Renal cortex interstitium (tissue), 15 donors: ENCODE results near the gene RNU1-4. TPM values are rescaled to one million over a fixed set of nuclear protein-coding genes. Genes with fewer than 3 reads are reported as not detected.
"Not testable (repeated sequence)": the region's sequence is repeated elsewhere in the genome, so short reads cannot be mapped to it uniquely, and the experiment has no call there.

Source experiments
- DNase-seq, 11 donors: peaks; one replicate each; pipeline ENCODE4 v3.0.0-alpha.2; 2013; ENCODE audit warnings: low read depth in 9 of 11, low spot score in 4 of 11; ENCODE audit errors: extremely low read depth in 1 of 11
- long read RNA-seq, 16 experiments: transcript quantifications; one replicate each; lab custom pipeline, GENCODE V29; 2026
- polyA plus RNA-seq, 3 donors: library from polyadenylated mRNA; unstranded; fragments of 120-200 nt; gene quantifications; one replicate each; pipeline ENCODE4 v1.2.1, GENCODE V29; 2013; ENCODE audit not compliant: insufficient read length in 3 of 3

RNU1-4 gene
- 1 to 10 TPM in 1 of 3 donors, not detected in 2; 1.5 TPM for polyA plus RNA-seq
- long read RNA-seq, donor 1, partial matches to known transcripts = 0 of 1 reads
- long read RNA-seq, donor 1, other reads (novel, unspliced or antisense) = 0 of 1 reads
- long read RNA-seq, donor 2, partial matches to known transcripts = 0 of 1 reads
- long read RNA-seq, donor 2, other reads (novel, unspliced or antisense) = 0 of 1 reads
- long read RNA-seq, donor 3 = 0 reads
- long read RNA-seq, donor 4 = 0 reads
- long read RNA-seq, donor 5 = 0 reads
- long read RNA-seq, donor 6, partial matches to known transcripts = 0 of 1 reads
- long read RNA-seq, donor 6, other reads (novel, unspliced or antisense) = 0 of 1 reads
- long read RNA-seq, donor 7 = 0 reads
- long read RNA-seq, donor 8, partial matches to known transcripts = 0 of 1 reads
- long read RNA-seq, donor 8, other reads (novel, unspliced or antisense) = 0 of 1 reads
- long read RNA-seq, donor 9 = 0 reads
- long read RNA-seq, donor 10 = 0 reads
- long read RNA-seq, donor 11 = 0 reads
- long read RNA-seq, donor 12, partial matches to known transcripts = 0 of 1 reads
- long read RNA-seq, donor 12, other reads (novel, unspliced or antisense) = 0 of 1 reads
- long read RNA-seq, donor 13 = 0 reads
- long read RNA-seq, donor 14 = 0 reads
- long read RNA-seq, donor 15 = 0 reads
- long read RNA-seq, donor 16, partial matches to known transcripts = 0 of 1 reads
- long read RNA-seq, donor 16, other reads (novel, unspliced or antisense) = 0 of 1 reads

- DNase-seq = not testable (repeated sequence)
These were observed at the start of gene RNU1-4 for GRCh38 chr1:16740047-16740964. RNU1-4 (plus strand) TSS chr1:16740516.

GRCh38 chr1:16690971-16691682 is 49.2 kb upstream of the RNU1-4 start:
- not testable (repeated sequence) for DNase-seq

- not testable (repeated sequence) for DNase-seq
These were observed 48.0 kb upstream of the RNU1-4 start for GRCh38 chr1:16692283-16692682.

- not testable (repeated sequence) for DNase-seq
These were observed 47.4 kb upstream of the RNU1-4 start for GRCh38 chr1:16692717-16693448.

GRCh38 chr1:16693449-16694307 is 46.6 kb upstream of the RNU1-4 start:
- not testable (repeated sequence) for DNase-seq

GRCh38 chr1:16694308-16694702 is 46.0 kb upstream of the RNU1-4 start:
- not testable (repeated sequence) for DNase-seq

- DNase-seq = not testable (repeated sequence)
These were observed 43.7 kb upstream of the RNU1-4 start for GRCh38 chr1:16696507-16697150.

- DNase-seq = not testable (repeated sequence)
These were observed 43.2 kb upstream of the RNU1-4 start for GRCh38 chr1:16697152-16697551.

GRCh38 chr1:16699440-16699839 is 40.9 kb upstream of the RNU1-4 start:
- DNase-seq = not testable (repeated sequence)

GRCh38 chr1:16700138-16700895 is 40.0 kb upstream of the RNU1-4 start:
- not testable (repeated sequence) for DNase-seq

GRCh38 chr1:16701189-16701588 is 39.1 kb upstream of the RNU1-4 start:
- not testable (repeated sequence) for DNase-seq

- not testable (repeated sequence) for DNase-seq
These were observed 38.0 kb upstream of the RNU1-4 start for GRCh38 chr1:16702280-16702679.

GRCh38 chr1:16703141-16703540 is 37.2 kb upstream of the RNU1-4 start:
- not testable (repeated sequence) for DNase-seq

- not testable (repeated sequence) for DNase-seq
These were observed 36.7 kb upstream of the RNU1-4 start for GRCh38 chr1:16703602-16704001.

- not testable (repeated sequence) for DNase-seq
These were observed 36.2 kb upstream of the RNU1-4 start for GRCh38 chr1:16704076-16704475.
